Lung (tissue), 12 donors: Measurements from ENCODE around the gene TAS2R31. TPM values are rescaled to one million over a fixed set of nuclear protein-coding genes. Genes with fewer than 3 reads are reported as not detected.

ENCODE experiments used
- ATAC-seq: fragments of 200-7000 bp; cut with Tn5 transposase; one replicate; pipeline ENCODE4 v1.9.1; 2020; ENCODE audit warnings: moderate number of reproducible peaks; ENCODE audit not compliant: insufficient read depth, low FRiP score
- DNase-seq, 3 donors: peaks; one replicate each; pipeline ENCODE4 v3.0.0-alpha.2; 2013 to 2017
- H3K27ac ChIP-seq, 2 donors: one replicate each; pipeline ENCODE4 v1.5.1; 2013; ENCODE audit warnings: mild to moderate bottlenecking in 2 of 2, moderate library complexity in 2 of 2, control low read depth in 1 of 2, inconsistent platforms in 1 of 2, low read depth in 1 of 2, low read length in 1 of 2
- H3K27me3 ChIP-seq, 3 donors: one replicate each; pipeline ENCODE4 v1.5.1; 2013; ENCODE audit warnings: low read length in 2 of 3; ENCODE audit not compliant: control insufficient read depth in 3 of 3, insufficient read depth in 3 of 3
- H3K36me3 ChIP-seq, 4 donors: one replicate each; pipeline ENCODE4 v1.5.1; 2013; ENCODE audit warnings: low read length in 4 of 4, mild to moderate bottlenecking in 1 of 4, moderate library complexity in 1 of 4; ENCODE audit not compliant: control insufficient read depth in 4 of 4, insufficient read depth in 4 of 4
- H3K4me1 ChIP-seq, 5 donors: one replicate each; pipeline ENCODE4 v1.5.1; 2013; ENCODE audit warnings: low read length in 5 of 5, mild to moderate bottlenecking in 2 of 5, moderate library complexity in 1 of 5; ENCODE audit not compliant: control insufficient read depth in 5 of 5, insufficient read depth in 5 of 5
- H3K4me3 ChIP-seq: one replicate; pipeline ENCODE4 v1.5.1; 2013; ENCODE audit warnings: mild to moderate bottlenecking, control low read depth, moderate library complexity
- H3K9ac ChIP-seq, 2 donors: one replicate each; pipeline ENCODE4 v1.5.1; 2013; ENCODE audit warnings: low read length in 2 of 2, control low read depth in 1 of 2; ENCODE audit not compliant: insufficient read depth in 1 of 2
- H3K9me3 ChIP-seq, 4 donors: one replicate each; pipeline ENCODE4 v1.5.1; 2013; ENCODE audit warnings: low read length in 3 of 4, mild to moderate bottlenecking in 1 of 4, moderate library complexity in 1 of 4; ENCODE audit not compliant: control insufficient read depth in 4 of 4, insufficient read depth in 3 of 4
- WGBS, 2 donors: extraction: QIAGEN DNeasy Blood & Tissue Kit; methylation state at CpG; one replicate each; pipeline ENCODE4 v1.1.7; 2013; 5-methylcytosine and 5-hydroxymethylcytosine counted together
- polyA plus RNA-seq, 2 donors: library from polyadenylated mRNA; stranded (reverse); fragments of 200-250 nt; gene quantifications; one replicate each; pipeline ENCODE4 v1.2.1, GENCODE V29; 2013
- total RNA-seq, 2 donors: library from RNA; depleted of rRNA in 1 of 2; stranded (reverse); fragments of >200 nt in 1 of 2; gene quantifications; one replicate each; pipeline ENCODE4 v1.2.1, GENCODE V29; 2014 to 2021
- TF ChIP-seq, protein P1 (sequence below): IDR thresholded peaks from 2 replicates; pipeline ENCODE4 v1.5.1; 2012; ENCODE audit warnings: mild to moderate bottlenecking; ENCODE audit errors: control extremely low read depth, extremely low read depth
- donor health status: control.
- donor health status: control.
- donor health status: Bipolar disorder and iron deficiency.
- donor health status: healthy.
- donor health status: DM: yes; HTN: yes; CAD: no.

TAS2R31 gene
- total and polyA plus RNA-seq, 4 donors = 0.14 to 20.1 (median 1.7) TPM

DNA sequence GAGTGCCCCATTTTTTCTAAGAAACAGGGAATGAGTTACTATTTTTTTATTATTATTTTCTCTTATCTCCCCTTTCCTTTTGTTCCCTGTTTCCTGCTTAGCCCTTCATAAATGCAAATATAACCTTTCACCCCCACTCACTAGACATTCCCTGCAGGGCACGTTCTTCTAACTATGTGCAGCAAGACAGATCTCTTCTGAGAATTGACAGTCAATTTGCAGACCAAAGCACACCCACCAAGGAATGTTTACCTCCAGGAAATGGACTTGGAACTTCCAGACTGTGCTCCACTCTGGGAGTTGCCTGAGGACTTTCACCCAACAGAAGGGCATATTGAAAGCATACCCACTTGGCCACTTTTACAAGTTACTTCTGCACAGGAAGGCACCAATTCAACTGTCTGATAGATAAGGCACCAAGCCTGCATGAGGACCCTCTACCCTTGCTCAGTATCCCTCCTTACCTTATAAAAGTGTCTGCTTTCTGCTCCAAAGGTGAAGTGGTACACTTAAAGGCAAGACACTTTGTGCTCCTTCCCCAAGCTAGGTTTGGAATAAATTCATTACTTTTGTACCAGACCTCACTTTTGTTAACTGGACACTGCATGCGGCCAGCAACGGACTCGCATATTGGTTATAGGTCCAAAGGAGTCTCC, 15.3 kb downstream of the TAS2R31 start:
- H3K36me3 ChIP-seq = peaks cover 0 to 2% (median 0%) of the 10 kb centered on the region in 4 donors

DNA sequence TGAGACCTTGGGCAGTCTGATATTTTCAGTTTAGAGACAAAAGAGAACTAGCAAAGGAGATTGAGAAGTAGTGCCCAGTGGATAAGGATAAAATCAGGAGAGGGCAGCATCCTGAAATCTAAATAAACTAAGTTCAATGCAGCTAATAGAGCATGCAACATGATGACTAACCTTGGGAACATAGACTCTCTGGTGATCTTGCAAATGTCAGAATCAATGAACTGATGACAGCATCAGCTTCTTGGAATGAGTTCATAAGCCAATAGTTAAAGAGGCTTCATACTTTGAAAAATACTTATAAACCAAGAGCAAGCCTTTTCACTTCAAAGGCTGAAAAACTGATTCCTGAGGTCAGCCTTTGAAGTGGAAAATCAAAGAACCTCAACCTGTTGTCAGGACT, 17.0 kb downstream of the TAS2R31 start:
- H3K27ac ChIP-seq = no peak overlapping the region
- TF ChIP-seq, protein P1, sequence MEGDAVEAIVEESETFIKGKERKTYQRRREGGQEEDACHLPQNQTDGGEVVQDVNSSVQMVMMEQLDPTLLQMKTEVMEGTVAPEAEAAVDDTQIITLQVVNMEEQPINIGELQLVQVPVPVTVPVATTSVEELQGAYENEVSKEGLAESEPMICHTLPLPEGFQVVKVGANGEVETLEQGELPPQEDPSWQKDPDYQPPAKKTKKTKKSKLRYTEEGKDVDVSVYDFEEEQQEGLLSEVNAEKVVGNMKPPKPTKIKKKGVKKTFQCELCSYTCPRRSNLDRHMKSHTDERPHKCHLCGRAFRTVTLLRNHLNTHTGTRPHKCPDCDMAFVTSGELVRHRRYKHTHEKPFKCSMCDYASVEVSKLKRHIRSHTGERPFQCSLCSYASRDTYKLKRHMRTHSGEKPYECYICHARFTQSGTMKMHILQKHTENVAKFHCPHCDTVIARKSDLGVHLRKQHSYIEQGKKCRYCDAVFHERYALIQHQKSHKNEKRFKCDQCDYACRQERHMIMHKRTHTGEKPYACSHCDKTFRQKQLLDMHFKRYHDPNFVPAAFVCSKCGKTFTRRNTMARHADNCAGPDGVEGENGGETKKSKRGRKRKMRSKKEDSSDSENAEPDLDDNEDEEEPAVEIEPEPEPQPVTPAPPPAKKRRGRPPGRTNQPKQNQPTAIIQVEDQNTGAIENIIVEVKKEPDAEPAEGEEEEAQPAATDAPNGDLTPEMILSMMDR = no peak
- H3K27me3 ChIP-seq = no peaks in the 10 kb centered on the region
- no peak for DNase-seq
- H3K4me3 ChIP-seq = no peak overlapping the region
- no peak overlapping the region for H3K9ac ChIP-seq
- H3K9me3 ChIP-seq = no peaks in the 10 kb centered on the region
- peaks cover 0 to 2% (median 0%) of the 10 kb centered on the region in 4 donors for H3K36me3 ChIP-seq
- no peak for ATAC-seq
- peaks cover 0 to 4% (median 0%) of the 10 kb centered on the region in 5 donors for H3K4me1 ChIP-seq

More for the DNA sequence above, 15.3 kb downstream of the TAS2R31 start:
- Histone ChIP-seq H3K27me3 (no peaks in the 10 kb centered on the region), H3K9me3 (no peaks in the 10 kb centered on the region), H3K9ac (no peak overlapping the region), H3K4me1 (peaks cover 0 to 4% (median 0%) of the 10 kb centered on the region in 5 donors), H3K4me3 (no peak overlapping the region), H3K27ac (no peak overlapping the region)
- ATAC-seq = no peak
- TF ChIP-seq, protein P1 = no peak
- 80 to 85% methylated on average over 4 of the region's 4 CpGs for WGBS, 2 donors
- DNase-seq = peak in 1 of 3 donors; percentile 7

DNA sequence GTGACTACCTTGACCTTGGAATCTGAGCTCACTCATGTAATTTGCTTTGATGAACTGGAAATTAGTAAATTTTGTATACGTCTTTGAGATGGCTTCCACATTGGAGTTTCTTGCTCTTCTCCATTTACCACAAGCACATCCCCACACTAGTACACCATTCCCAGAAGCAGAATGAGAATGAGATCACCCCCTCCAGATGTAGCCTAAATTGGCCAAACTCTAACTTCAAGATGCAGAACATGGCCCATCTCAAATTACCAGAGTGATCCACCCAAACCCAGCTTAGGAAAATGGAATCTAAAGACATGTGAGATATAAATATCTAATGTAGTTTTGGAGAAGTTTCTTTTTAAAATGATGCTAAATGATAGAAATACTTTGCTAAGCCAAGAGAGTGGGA, 23.6 kb downstream of the TAS2R31 start:
- H3K27me3 ChIP-seq = no peaks in the 10 kb centered on the region
- no peaks in the 10 kb centered on the region for H3K36me3 ChIP-seq
- DNase-seq = no peak
- ATAC-seq = no peak
- H3K9me3 ChIP-seq = no peaks in the 10 kb centered on the region
- H3K4me1 ChIP-seq = peaks cover 0 to 1% (median 0%) of the 10 kb centered on the region in 5 donors
- H3K4me3 ChIP-seq = no peak overlapping the region
- TF ChIP-seq, protein P1 = no peak
- H3K27ac ChIP-seq = no peak overlapping the region
- WGBS, 2 donors = 96 to 100% methylated on average over 1 of the region's 1 CpG
- H3K9ac ChIP-seq = no peak overlapping the region

DNA sequence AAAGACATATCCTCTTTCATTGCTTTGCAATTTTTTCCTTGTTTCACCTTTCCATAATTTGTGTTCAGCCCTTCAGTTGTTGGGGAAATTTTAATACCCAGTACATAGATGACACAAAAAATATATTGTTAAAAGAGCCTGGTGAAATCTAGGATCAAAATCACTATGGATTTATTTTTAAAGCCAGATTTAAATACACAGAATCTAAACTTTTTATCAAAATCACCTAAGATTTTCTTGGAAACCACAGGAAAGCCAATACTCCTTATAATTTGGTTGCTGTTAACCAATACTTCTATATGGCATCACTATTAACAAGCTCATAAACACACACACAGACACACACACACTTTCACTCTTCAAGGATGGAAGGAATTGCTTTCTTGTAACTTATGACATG, 33.0 kb downstream of the TAS2R31 start, which contains the start of gene TAS2R20:
Gene TAS2R20 (minus strand): TSS at position 101 of the 400 bp plus-strand sequence. CDS start 429 bp downstream, outside the sequence.
- H3K9ac ChIP-seq = no peak within 1 kb of the TSS
- DNase-seq = no peak
- TF ChIP-seq, protein P1 = no peak
- H3K4me1 ChIP-seq = peaks cover 0 to 3% (median 0%) of the 10 kb centered on the region in 5 donors
- H3K9me3 ChIP-seq = no peaks in the 10 kb centered on the region
- no peak within 1 kb of the TSS for H3K27ac ChIP-seq
- H3K4me3 ChIP-seq = no peak within 1 kb of the TSS
- ATAC-seq = no peak
- no peaks in the 10 kb centered on the region for H3K27me3 ChIP-seq
- peaks cover 0 to 8% (median 2%) of the 10 kb centered on the region in 4 donors for H3K36me3 ChIP-seq
